ENCODE data around the gene MYEF2.

DNA sequence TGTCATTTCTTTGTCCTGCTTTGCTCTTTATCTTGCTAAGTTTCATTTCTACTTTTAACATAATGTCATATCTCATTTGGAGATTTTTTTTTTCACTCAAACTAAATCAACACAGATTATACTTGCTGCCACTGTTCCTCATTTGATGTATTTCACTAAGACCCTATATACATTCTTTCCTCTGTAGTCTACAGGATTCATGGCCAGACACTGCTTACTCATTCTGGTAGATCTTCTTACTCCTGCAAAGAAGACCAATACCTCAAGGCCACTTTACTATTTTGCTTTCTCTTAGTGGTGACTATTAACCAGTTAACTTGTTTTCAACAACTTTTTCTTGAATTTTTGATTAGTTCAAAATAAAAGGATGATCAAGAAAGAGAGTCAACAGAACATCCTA lies 30.7 kb downstream of the MYEF2 start:
- TF ChIP-seq EP300 (IDR thresholded peaks at IDR 0.05) (no peak), POLR2A (IDR thresholded peaks at IDR 0.05) (no peak)
